Measurements from ENCODE around the gene CEP135. TPM values are rescaled to one million over a fixed set of nuclear protein-coding genes. Genes with fewer than 3 reads are reported as not detected.

The CEP135 gene
- polyA plus RNA-seq, 3 donors = 4.0 to 5.1 (median 4.6) TPM

DNA sequence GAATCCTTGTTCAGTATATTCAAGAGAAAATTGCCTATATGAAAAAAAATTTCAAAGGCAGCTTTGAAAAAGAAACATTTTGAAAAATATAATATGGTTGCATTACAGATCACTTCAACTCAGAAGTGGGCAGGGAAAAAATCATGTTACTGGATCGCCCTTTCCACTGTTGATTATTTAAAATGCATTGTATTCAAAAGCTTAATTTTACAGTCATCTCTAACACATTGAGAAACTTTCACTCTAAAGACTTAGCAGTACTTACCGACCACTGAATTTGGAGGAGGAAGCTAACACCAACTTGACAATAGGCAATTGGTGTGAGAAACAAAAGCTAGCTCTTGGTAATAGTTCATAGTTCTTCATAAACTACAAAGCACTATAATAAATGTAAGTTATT is 101.9 kb downstream of the CEP135 start:
- Histone ChIP-seq H4K20me1 (ENCODE audit: insufficient read depth, low read length) (no peaks in the 10 kb centered on the region), H3K27me3 (ENCODE audit: control insufficient read depth in 2 of 2, insufficient read depth in 2 of 2, low read length in 2 of 2) (peaks cover 18 to 26% of the 10 kb centered on the region in 2 donors), H3K9ac (ENCODE audit: insufficient read depth, low read length, poor library complexity, severe bottlenecking) (no peak overlapping the region), H2AFZ (ENCODE audit: insufficient read depth, low read depth, low read length, poor library complexity, severe bottlenecking) (no peak overlapping the region), H3K4me3 (replicated peaks in 1 of 3; ENCODE audit: low read depth in 2 of 3, low read length in 3 of 3) (no peak overlapping the region), H3K4me2 (replicated peaks; ENCODE audit: extremely low read depth, low read length, poor library complexity, severe bottlenecking) (no peak overlapping the region), H3K36me3 (replicated peaks in 1 of 2; ENCODE audit: control insufficient read depth in 1 of 2, insufficient read depth in 2 of 2, low read length in 2 of 2) (no peaks in the 10 kb centered on the region), H3K27ac (ENCODE audit: low read depth in 1 of 2, low read length in 2 of 2) (no peak overlapping the region), H3K79me2 (ENCODE audit: insufficient read depth, low read length) (no peaks in the 10 kb centered on the region), H3K4me1 (ENCODE audit: control insufficient read depth in 1 of 2, insufficient read depth in 2 of 2, low read length in 2 of 2) (peaks cover 14 to 21% of the 10 kb centered on the region in 2 donors), H3K9me3 (replicated peaks in 1 of 2; ENCODE audit: control insufficient read depth in 1 of 2, insufficient read depth in 1 of 2, low read length in 2 of 2) (no peaks in the 10 kb centered on the region)
- Mint-ChIP-seq H3K4me1 (peaks cover 23% of the 10 kb centered on the region), H3K27me3 (ENCODE audit: low read depth in 3 of 3) (peaks cover 19 to 26% (median 21%) of the 10 kb centered on the region in 3 donors), H3K27ac (no peak overlapping the region), H3K9me3 (peaks cover 0 to 3% (median 0%) of the 10 kb centered on the region in 7 donors), H3K36me3 (peaks cover 0 to 2% of the 10 kb centered on the region in 2 donors), H3K4me3 (peak overlapping the region in 1 of 2 donors; percentile 19)
- TF ChIP-seq, protein P1, sequence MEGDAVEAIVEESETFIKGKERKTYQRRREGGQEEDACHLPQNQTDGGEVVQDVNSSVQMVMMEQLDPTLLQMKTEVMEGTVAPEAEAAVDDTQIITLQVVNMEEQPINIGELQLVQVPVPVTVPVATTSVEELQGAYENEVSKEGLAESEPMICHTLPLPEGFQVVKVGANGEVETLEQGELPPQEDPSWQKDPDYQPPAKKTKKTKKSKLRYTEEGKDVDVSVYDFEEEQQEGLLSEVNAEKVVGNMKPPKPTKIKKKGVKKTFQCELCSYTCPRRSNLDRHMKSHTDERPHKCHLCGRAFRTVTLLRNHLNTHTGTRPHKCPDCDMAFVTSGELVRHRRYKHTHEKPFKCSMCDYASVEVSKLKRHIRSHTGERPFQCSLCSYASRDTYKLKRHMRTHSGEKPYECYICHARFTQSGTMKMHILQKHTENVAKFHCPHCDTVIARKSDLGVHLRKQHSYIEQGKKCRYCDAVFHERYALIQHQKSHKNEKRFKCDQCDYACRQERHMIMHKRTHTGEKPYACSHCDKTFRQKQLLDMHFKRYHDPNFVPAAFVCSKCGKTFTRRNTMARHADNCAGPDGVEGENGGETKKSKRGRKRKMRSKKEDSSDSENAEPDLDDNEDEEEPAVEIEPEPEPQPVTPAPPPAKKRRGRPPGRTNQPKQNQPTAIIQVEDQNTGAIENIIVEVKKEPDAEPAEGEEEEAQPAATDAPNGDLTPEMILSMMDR (IDR thresholded peaks at IDR 0.05) = no peak
- WGBS (ENCODE audit: insufficient coverage) = no CpG with 5 or more reads among the region's 2 CpGs
- no peak for DNase-seq
- intact Hi-C loops (cut with micrococcal nuclease) = no loop called here

DNA sequence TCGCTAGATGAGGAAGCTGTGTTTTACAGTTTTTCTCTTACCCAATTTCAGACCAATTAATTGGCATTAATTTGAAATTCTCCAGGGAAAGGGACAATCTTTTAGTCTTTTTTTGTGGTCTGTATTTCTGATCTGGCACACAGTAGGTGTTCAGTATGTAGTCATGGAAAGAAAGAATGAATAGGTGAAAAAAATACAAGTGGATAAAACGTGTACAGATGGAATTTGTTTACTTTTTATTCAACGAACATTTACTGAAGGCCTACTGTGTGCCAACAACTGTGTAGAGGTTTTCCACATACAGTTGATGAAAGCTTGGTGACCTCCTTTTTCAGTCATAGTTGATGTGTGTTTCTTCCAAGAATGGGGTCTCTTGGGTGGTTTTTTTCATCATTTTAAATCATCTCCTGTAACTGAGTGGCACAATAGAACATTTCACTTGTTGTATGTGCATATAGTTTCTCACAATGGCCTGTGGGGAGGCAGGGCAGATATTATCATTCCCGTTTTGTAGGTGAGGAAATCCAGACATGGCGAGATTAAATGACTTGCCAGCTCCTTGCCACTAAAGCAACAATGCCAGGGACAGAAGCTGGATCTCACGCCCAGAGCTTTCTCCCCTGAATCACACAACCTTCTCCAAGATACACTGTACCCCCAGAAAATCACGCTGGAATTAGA is 102.4 kb downstream of the CEP135 start:
- Mint-ChIP-seq H3K27ac (no peak overlapping the region), H3K27me3 (ENCODE audit: low read depth in 3 of 3) (peaks cover 19 to 26% (median 21%) of the 10 kb centered on the region in 3 donors), H3K4me3 (peak overlapping the region in 1 of 2 donors; percentile 19), H3K9me3 (peaks cover 0 to 3% (median 0%) of the 10 kb centered on the region in 7 donors), H3K4me1 (peaks cover 25% of the 10 kb centered on the region), H3K36me3 (peaks cover 0 to 2% of the 10 kb centered on the region in 2 donors)
- intact Hi-C loops (cut with micrococcal nuclease) = no loop called here
- Histone ChIP-seq H3K27me3 (ENCODE audit: control insufficient read depth in 2 of 2, insufficient read depth in 2 of 2, low read length in 2 of 2) (peaks cover 18 to 26% of the 10 kb centered on the region in 2 donors), H3K4me2 (replicated peaks; ENCODE audit: extremely low read depth, low read length, poor library complexity, severe bottlenecking) (no peak overlapping the region), H3K9me3 (replicated peaks in 1 of 2; ENCODE audit: control insufficient read depth in 1 of 2, insufficient read depth in 1 of 2, low read length in 2 of 2) (no peaks in the 10 kb centered on the region), H3K36me3 (replicated peaks in 1 of 2; ENCODE audit: control insufficient read depth in 1 of 2, insufficient read depth in 2 of 2, low read length in 2 of 2) (no peaks in the 10 kb centered on the region), H3K9ac (ENCODE audit: insufficient read depth, low read length, poor library complexity, severe bottlenecking) (no peak overlapping the region), H3K79me2 (ENCODE audit: insufficient read depth, low read length) (no peaks in the 10 kb centered on the region), H3K27ac (ENCODE audit: low read depth in 1 of 2, low read length in 2 of 2) (no peak overlapping the region), H3K4me1 (ENCODE audit: control insufficient read depth in 1 of 2, insufficient read depth in 2 of 2, low read length in 2 of 2) (peaks cover 14 to 21% of the 10 kb centered on the region in 2 donors), H3K4me3 (replicated peaks in 1 of 3; ENCODE audit: low read depth in 2 of 3, low read length in 3 of 3) (no peak overlapping the region), H4K20me1 (ENCODE audit: insufficient read depth, low read length) (no peaks in the 10 kb centered on the region), H2AFZ (ENCODE audit: insufficient read depth, low read depth, low read length, poor library complexity, severe bottlenecking) (no peak overlapping the region)
- DNase-seq = no peak
- WGBS (ENCODE audit: insufficient coverage) = 95% methylated on average over 3 of the region's 7 CpGs
- TF ChIP-seq, protein P1 (IDR thresholded peaks at IDR 0.05) = no peak
